MM.1S (cell line): ENCODE measurements around the gene ADIPOR2.

Experiments used
- DNase-seq: peaks from one replicate; pipeline ENCODE4 v3.0.0-alpha.2; 2015
- H2AFZ ChIP-seq: fragments of 300-600 bp; sonication (generic); 2 replicates; pipeline ENCODE4 v1.6.0; 2016; ENCODE audit warnings: antibody characterized with exemption, low read length
- H3F3A ChIP-seq: fragments of 300-600 bp; sonication (generic); 2 replicates; pipeline ENCODE4 v1.6.1; 2016; ENCODE audit warnings: mild to moderate bottlenecking, antibody characterized with exemption, low read length, moderate library complexity, mixed read lengths; ENCODE audit not compliant: insufficient read depth
- H3K27ac ChIP-seq: fragments of 300-600 bp; sonication (generic); 2 replicates; pipeline ENCODE4 v1.5.1; 2016; ENCODE audit warnings: mild to moderate bottlenecking, low read length
- H3K27me3 ChIP-seq: fragments of 300-600 bp; sonication (generic); replicated peaks from 2 replicates; pipeline ENCODE4 v1.6.0; 2016; ENCODE audit warnings: low read length; ENCODE audit not compliant: insufficient read depth
- H3K36me3 ChIP-seq: fragments of 300-600 bp; sonication (generic); replicated peaks from 2 replicates; pipeline ENCODE4 v1.6.1; 2016; ENCODE audit warnings: mild to moderate bottlenecking, low read length, mixed read lengths; ENCODE audit not compliant: insufficient read depth
- H3K4me1 ChIP-seq: fragments of 300-600 bp; sonication (generic); 2 replicates; pipeline ENCODE4 v1.6.1; 2016; ENCODE audit warnings: low read length, mixed read lengths
- H3K4me2 ChIP-seq: fragments of 300-600 bp; sonication (generic); 2 replicates; pipeline ENCODE4 v1.6.0; 2016; ENCODE audit warnings: low read depth, low read length
- H3K4me3 ChIP-seq: fragments of 300-600 bp; sonication (generic); 2 replicates; pipeline ENCODE4 v1.5.1; 2016; ENCODE audit warnings: low read length, mixed read lengths
- H3K79me2 ChIP-seq: fragments of 300-600 bp; sonication (generic); 2 replicates; pipeline ENCODE4 v1.6.1; 2016; ENCODE audit warnings: mixed run types, low read length, mixed read lengths
- H3K9ac ChIP-seq: fragments of 300-600 bp; sonication (generic); 2 replicates; pipeline ENCODE4 v1.6.1; 2016; ENCODE audit warnings: low read length, mixed read lengths
- H3K9me2 ChIP-seq: fragments of 300-600 bp; sonication (generic); replicated peaks from 2 replicates; pipeline ENCODE4 v1.6.1; 2016; ENCODE audit warnings: mild to moderate bottlenecking, low read length, mixed read lengths; ENCODE audit not compliant: insufficient read depth
- H3K9me3 ChIP-seq: fragments of 300-600 bp; sonication (generic); replicated peaks from 2 replicates; pipeline ENCODE4 v1.6.1; 2016; ENCODE audit warnings: mild to moderate bottlenecking, low read length, mixed read lengths; ENCODE audit not compliant: insufficient read depth
- H4K20me1 ChIP-seq: fragments of 300-600 bp; sonication (generic); 2 replicates; pipeline ENCODE4 v1.6.1; 2016; ENCODE audit warnings: mild to moderate bottlenecking, low read length, moderate library complexity, mixed read lengths; ENCODE audit not compliant: insufficient read depth
- CTCF ChIP-seq: fragments of 300-600 bp; sonication (generic); IDR thresholded peaks from 2 replicates; pipeline ENCODE4 v1.5.1; 2016; ENCODE audit warnings: antibody characterized with exemption, low read length, mixed read lengths
- EZH2 ChIP-seq: fragments of 300-600 bp; sonication (generic); optimal IDR thresholded peaks from 2 replicates; pipeline ENCODE3; 2017; ENCODE audit warnings: low read depth, mild to moderate bottlenecking, antibody characterized with exemption, low read length, mixed read lengths
- EZH2phosphoT487 ChIP-seq: fragments of 300-600 bp; sonication (generic); IDR thresholded peaks from 2 replicates; pipeline ENCODE4 v1.6.1; 2018; ENCODE audit warnings: antibody characterized with exemption, low read length

Gene ADIPOR2

GRCh38 chr12:1668833-1669543, 21.9 kb upstream of the ADIPOR2 start:
- H3K4me1 ChIP-seq = peaks cover 8% of the 10 kb centered on the region
- no peak overlapping the region for H3K9ac ChIP-seq
- H3K27me3 ChIP-seq = no peaks in the 10 kb centered on the region
- no peaks in the 10 kb centered on the region for H3F3A ChIP-seq
- no peak overlapping the region for H3K4me3 ChIP-seq
- DNase-seq = no peak
- no peak overlapping the region for H3K27ac ChIP-seq
- no peaks in the 10 kb centered on the region for H3K36me3 ChIP-seq
- TF ChIP-seq CTCF (no peak), EZH2phosphoT487 (no peak), EZH2 (no peak)
- no peaks in the 10 kb centered on the region for H3K79me2 ChIP-seq
- H3K9me2 ChIP-seq = no peaks in the 10 kb centered on the region
- H4K20me1 ChIP-seq = no peaks in the 10 kb centered on the region
- H3K4me2 ChIP-seq = no peak overlapping the region
- no peak overlapping the region for H2AFZ ChIP-seq
- H3K9me3 ChIP-seq = no peaks in the 10 kb centered on the region

- no peak overlapping the region for H3K27ac ChIP-seq
- no peaks in the 10 kb centered on the region for H3F3A ChIP-seq
- H2AFZ ChIP-seq = no peak overlapping the region
- H3K36me3 ChIP-seq = no peaks in the 10 kb centered on the region
- H3K9me2 ChIP-seq = no peaks in the 10 kb centered on the region
- no peak overlapping the region for H3K4me2 ChIP-seq
- H4K20me1 ChIP-seq = no peaks in the 10 kb centered on the region
- no peaks in the 10 kb centered on the region for H3K79me2 ChIP-seq
- no peak overlapping the region for H3K4me3 ChIP-seq
- DNase-seq = no peak
- no peak for TF ChIP-seq CTCF
- TF ChIP-seq EZH2 = no peak
- H3K9ac ChIP-seq = no peak overlapping the region
- H3K4me1 ChIP-seq = no peaks in the 10 kb centered on the region
- no peaks in the 10 kb centered on the region for H3K27me3 ChIP-seq
- H3K9me3 ChIP-seq = no peaks in the 10 kb centered on the region
These were observed 20.3 kb upstream of the ADIPOR2 start for GRCh38 chr12:1670358-1671268.

GRCh38 chr12:1676043-1676442, 14.8 kb upstream of the ADIPOR2 start:
- Histone ChIP-seq H3K27me3 (no peaks in the 10 kb centered on the region), H3F3A (no peaks in the 10 kb centered on the region), H3K4me1 (no peaks in the 10 kb centered on the region), H3K36me3 (no peaks in the 10 kb centered on the region), H2AFZ (no peak overlapping the region), H3K79me2 (no peaks in the 10 kb centered on the region), H3K27ac (no peak overlapping the region), H3K9me3 (no peaks in the 10 kb centered on the region), H3K4me3 (no peak overlapping the region), H3K4me2 (no peak overlapping the region), H4K20me1 (no peaks in the 10 kb centered on the region), H3K9me2 (no peaks in the 10 kb centered on the region), H3K9ac (no peak overlapping the region)
- TF ChIP-seq CTCF (no peak), EZH2phosphoT487 (no peak), EZH2 (no peak)
- no peak for DNase-seq
